ENCODE results near the gene GTF2F2.

Gene GTF2F2

GRCh38 chr13:45303026-45303425 lies 182.7 kb downstream of the GTF2F2 start:
- ChIA-PET CTCF (interaction anchor here (0.9 to 3.6 kb wide), 2 partner anchors 22 to 256 kb away, joined by 3 to 12 read pairs; no protein-coding TSS in a partner anchor), POLR2A (ENCODE audit: low non-redundant PET) (no interaction called here)
- no peak for DNase-seq (ENCODE audit: low spot score)
- H3K27ac ChIP-seq = no peak overlapping the region
- no peak for TF ChIP-seq CTCF (conservative IDR thresholded peaks at IDR 0.05; ENCODE audit: low read depth)

GRCh38 chr13:45303866-45304265 lies 183.6 kb downstream of the GTF2F2 start:
- POLR2A ChIA-PET (ENCODE audit: low non-redundant PET) = no interaction called here
- CTCF ChIA-PET = interaction anchor here (0.6 to 3.6 kb wide), 4 partner anchors 11 to 822 kb away, joined by 3 to 12 read pairs (median 3); no protein-coding TSS in a partner anchor
- DNase-seq (ENCODE audit: low spot score) = no peak
- H3K27ac ChIP-seq = no peak overlapping the region
- TF ChIP-seq CTCF (conservative IDR thresholded peaks at IDR 0.05; ENCODE audit: low read depth) = no peak

GRCh38 chr13:45305079-45305478 lies 184.8 kb downstream of the GTF2F2 start:
- no peak overlapping the region for H3K27ac ChIP-seq
- no peak for DNase-seq (ENCODE audit: low spot score)
- ChIA-PET CTCF (interaction anchor here (3.6 kb wide), 1 partner anchor 258 kb away, joined by 12 read pairs; no protein-coding TSS in a partner anchor), POLR2A (ENCODE audit: low non-redundant PET) (no interaction called here)
- TF ChIP-seq CTCF (conservative IDR thresholded peaks at IDR 0.05; ENCODE audit: low read depth) = no peak

GRCh38 chr13:45306966-45307365 lies 186.7 kb downstream of the GTF2F2 start:
- no peak for TF ChIP-seq CTCF (conservative IDR thresholded peaks at IDR 0.05; ENCODE audit: low read depth)
- CTCF ChIA-PET = interaction anchor here (0.9 kb wide), 1 partner anchor 259 kb away, joined by 3 read pairs; no protein-coding TSS in a partner anchor
- POLR2A ChIA-PET (ENCODE audit: low non-redundant PET) = no interaction called here
- no peak for DNase-seq (ENCODE audit: low spot score)
- no peak overlapping the region for H3K27ac ChIP-seq

GRCh38 chr13:45310341-45311131 lies 190.2 kb downstream of the GTF2F2 start:
- POLR2A ChIA-PET (ENCODE audit: low non-redundant PET) = no interaction called here
- no peak overlapping the region for H3K27ac ChIP-seq
- TF ChIP-seq CTCF (conservative IDR thresholded peaks at IDR 0.05; ENCODE audit: low read depth) = no peak
- no peak for DNase-seq (ENCODE audit: low spot score)
- CTCF ChIA-PET = interaction anchor here (0.6 to 1.1 kb wide), 6 partner anchors 28 to 325 kb away, joined by 3 to 6 read pairs (median 3); no protein-coding TSS in a partner anchor

- ChIA-PET CTCF (interaction anchor here (0.7 kb wide), 1 partner anchor 11 kb away, joined by 3 read pairs; no protein-coding TSS in a partner anchor), POLR2A (ENCODE audit: low non-redundant PET) (no interaction called here)
- no peak for DNase-seq (ENCODE audit: low spot score)
- no peak overlapping the region for H3K27ac ChIP-seq
- TF ChIP-seq CTCF (conservative IDR thresholded peaks at IDR 0.05; ENCODE audit: low read depth) = no peak
These were observed 194.5 kb downstream of the GTF2F2 start for GRCh38 chr13:45314822-45315221.

All from RWPE1 (cell line).